ENCODE data around the gene SYT15.

DNA sequence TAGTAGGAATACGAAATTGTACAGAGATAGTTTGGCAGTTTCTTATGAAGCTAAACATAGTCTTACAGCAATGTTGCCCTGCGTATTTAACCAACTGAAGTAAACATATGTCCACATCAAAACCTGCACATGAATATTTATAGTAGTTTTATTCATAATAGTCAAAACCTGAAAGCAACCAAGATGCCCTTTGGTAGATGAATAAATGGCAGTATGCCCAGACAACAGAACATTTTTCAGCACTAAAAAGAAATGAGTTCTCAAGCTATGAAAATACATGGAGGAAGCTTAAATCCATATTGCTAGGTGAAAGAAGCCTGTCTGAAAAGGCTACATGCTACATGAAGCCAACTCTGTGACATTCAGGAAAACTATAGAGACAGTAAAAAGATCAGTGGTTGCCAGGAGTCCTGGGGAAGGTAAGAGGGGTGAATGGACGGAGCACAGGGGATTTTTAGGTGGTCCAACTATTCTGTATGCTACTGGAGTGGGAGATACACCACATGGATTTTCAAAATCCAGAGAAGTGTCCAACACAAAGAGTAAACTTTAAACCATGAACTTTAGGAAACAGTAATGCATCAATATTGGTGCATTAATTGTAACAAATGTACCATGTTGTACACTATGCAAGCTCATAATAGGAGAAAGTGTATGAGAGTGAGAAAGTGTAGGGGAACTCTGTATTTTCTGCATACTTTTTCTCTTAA lies 40.1 kb upstream of the SYT15 start:
- no peak for TF ChIP-seq CTCF (IDR thresholded peaks at IDR 0.05; ENCODE audit: low read depth, low read length, poor library complexity, severe bottlenecking)
- no peak for TF ChIP-seq EZH2phosphoT487 (IDR thresholded peaks at IDR 0.05; ENCODE audit: borderline replicate concordance, low read length)
